ENCODE data around the gene TXNDC2. TPM values are rescaled to one million over a fixed set of nuclear protein-coding genes. Genes with fewer than 3 reads are reported as not detected.

The TXNDC2 gene
- total and polyA plus RNA-seq, 9 of the 15 experiments (the other 6 are each of a cell fraction or from before 2014, with no cell fraction given) = 1.2 to 4.9 (median 2.3) TPM

DNA sequence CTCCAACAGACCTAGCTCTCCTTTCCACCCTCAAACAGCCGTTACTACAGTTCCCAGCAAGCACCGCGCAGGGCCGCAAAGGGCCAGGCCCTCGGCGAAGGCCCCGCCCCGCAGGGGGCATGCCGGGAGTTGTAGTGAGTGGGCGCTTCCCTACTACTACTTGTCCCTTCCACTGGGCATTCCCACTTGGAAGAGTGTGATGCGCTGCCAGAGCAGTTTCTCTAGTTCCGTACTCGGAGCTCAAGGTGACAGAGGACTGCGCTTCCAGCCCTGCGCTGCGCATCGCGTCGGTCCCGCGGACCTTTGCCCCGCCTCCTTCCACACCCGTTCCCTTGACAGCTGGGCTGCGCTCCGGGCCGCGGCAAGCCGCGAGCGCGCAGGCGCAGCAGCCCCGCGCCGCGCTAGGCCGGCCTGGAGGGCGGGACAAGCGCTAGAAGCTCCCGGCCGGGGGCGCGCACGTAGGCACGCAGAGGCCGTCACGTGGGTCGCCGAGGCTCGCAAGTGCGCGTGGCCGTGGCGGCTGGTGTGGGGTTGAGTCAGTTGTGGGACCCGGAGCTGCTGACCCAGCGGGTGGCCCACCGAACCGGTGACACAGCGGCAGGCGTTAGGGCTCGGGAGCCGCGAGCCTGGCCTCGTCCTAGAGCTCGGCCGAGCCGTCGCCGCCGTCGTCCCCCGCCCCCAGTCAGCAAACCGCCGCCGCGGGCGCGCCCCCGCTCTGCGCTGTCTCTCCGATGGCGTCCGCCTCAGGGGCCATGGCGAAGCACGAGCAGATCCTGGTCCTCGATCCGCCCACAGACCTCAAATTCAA, 28.0 kb downstream of the TXNDC2 start, which contains the start of gene VAPA (continued):
- TF ChIP-seq MYBL2 (IDR thresholded peaks at IDR 0.05; ENCODE audit: low read depth) (no peak), MYBL2 (CRISPR knock-in tag; IDR thresholded peaks at IDR 0.05; ENCODE audit: borderline replicate concordance) (no peak), MBD2 (IDR thresholded peaks at IDR 0.05; ENCODE audit: borderline replicate concordance, low read depth) (peak; percentile 62), ASH1L (IDR thresholded peaks at IDR 0.05; ENCODE audit: borderline replicate concordance, low read depth, partially characterized antibody) (no peak), MYC (IDR thresholded peaks at IDR 0.05; ENCODE audit: low read depth, low read length) (peak; percentile 86), MYC (CRISPR knock-in tag; IDR thresholded peaks at IDR 0.05; ENCODE audit: borderline replicate concordance, low read depth) (no peak), MEF2A (IDR thresholded peaks at IDR 0.05; ENCODE audit: control insufficient read depth, low read depth, low read length) (no peak), HMG20B (CRISPR knock-in tag; IDR thresholded peaks at IDR 0.05) (no peak), NELFE (IDR thresholded peaks at IDR 0.05; ENCODE audit: insufficient read depth, insufficient read length) (no peak), TAF1 (IDR thresholded peaks at IDR 0.05; ENCODE audit: control insufficient read depth, extremely low read depth, insufficient read depth, low read length, severe bottlenecking) (peak; percentile 86), ILK (tag; IDR thresholded peaks at IDR 0.05; ENCODE audit: borderline replicate concordance, low read depth) (no peak), PML (IDR thresholded peaks at IDR 0.05; ENCODE audit: low read length) (peak; percentile 83; the same call in 1 of the 2 replicates), SMAD1 (IDR thresholded peaks at IDR 0.05; ENCODE audit: low read depth, low read length, partially characterized antibody) (peak; percentile 89), HLTF (IDR thresholded peaks at IDR 0.05) (no peak), ZNF586 (CRISPR knock-in tag; conservative IDR thresholded peaks at IDR 0.05) (no peak), SETDB1 (IDR thresholded peaks at IDR 0.05; ENCODE audit: low read length) (peak; percentile 96), TEAD2 (tag; IDR thresholded peaks at IDR 0.05) (no peak)
- TF ChIP-seq, protein P1, sequence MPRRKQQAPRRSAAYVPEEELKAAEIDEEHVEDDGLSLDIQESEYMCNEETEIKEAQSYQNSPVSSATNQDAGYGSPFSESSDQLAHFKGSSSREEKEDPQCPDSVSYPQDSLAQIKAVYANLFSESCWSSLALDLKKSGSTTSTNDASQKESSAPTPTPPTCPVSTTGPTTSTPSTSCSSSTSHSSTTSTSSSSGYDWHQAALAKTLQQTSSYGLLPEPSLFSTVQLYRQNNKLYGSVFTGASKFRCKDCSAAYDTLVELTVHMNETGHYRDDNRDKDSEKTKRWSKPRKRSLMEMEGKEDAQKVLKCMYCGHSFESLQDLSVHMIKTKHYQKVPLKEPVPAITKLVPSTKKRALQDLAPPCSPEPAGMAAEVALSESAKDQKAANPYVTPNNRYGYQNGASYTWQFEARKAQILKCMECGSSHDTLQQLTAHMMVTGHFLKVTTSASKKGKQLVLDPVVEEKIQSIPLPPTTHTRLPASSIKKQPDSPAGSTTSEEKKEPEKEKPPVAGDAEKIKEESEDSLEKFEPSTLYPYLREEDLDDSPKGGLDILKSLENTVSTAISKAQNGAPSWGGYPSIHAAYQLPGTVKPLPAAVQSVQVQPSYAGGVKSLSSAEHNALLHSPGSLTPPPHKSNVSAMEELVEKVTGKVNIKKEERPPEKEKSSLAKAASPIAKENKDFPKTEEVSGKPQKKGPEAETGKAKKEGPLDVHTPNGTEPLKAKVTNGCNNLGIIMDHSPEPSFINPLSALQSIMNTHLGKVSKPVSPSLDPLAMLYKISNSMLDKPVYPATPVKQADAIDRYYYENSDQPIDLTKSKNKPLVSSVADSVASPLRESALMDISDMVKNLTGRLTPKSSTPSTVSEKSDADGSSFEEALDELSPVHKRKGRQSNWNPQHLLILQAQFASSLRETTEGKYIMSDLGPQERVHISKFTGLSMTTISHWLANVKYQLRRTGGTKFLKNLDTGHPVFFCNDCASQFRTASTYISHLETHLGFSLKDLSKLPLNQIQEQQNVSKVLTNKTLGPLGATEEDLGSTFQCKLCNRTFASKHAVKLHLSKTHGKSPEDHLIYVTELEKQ (CRISPR knock-in tag; IDR thresholded peaks at IDR 0.05) = no peak
- TF ChIP-seq, protein P2, sequence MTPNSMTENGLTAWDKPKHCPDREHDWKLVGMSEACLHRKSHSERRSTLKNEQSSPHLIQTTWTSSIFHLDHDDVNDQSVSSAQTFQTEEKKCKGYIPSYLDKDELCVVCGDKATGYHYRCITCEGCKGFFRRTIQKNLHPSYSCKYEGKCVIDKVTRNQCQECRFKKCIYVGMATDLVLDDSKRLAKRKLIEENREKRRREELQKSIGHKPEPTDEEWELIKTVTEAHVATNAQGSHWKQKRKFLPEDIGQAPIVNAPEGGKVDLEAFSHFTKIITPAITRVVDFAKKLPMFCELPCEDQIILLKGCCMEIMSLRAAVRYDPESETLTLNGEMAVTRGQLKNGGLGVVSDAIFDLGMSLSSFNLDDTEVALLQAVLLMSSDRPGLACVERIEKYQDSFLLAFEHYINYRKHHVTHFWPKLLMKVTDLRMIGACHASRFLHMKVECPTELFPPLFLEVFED (CRISPR knock-in tag; conservative IDR thresholded peaks at IDR 0.05) = peak; percentile 53; the same call in 1 of the 2 replicates
- TF ChIP-seq, protein P3, sequence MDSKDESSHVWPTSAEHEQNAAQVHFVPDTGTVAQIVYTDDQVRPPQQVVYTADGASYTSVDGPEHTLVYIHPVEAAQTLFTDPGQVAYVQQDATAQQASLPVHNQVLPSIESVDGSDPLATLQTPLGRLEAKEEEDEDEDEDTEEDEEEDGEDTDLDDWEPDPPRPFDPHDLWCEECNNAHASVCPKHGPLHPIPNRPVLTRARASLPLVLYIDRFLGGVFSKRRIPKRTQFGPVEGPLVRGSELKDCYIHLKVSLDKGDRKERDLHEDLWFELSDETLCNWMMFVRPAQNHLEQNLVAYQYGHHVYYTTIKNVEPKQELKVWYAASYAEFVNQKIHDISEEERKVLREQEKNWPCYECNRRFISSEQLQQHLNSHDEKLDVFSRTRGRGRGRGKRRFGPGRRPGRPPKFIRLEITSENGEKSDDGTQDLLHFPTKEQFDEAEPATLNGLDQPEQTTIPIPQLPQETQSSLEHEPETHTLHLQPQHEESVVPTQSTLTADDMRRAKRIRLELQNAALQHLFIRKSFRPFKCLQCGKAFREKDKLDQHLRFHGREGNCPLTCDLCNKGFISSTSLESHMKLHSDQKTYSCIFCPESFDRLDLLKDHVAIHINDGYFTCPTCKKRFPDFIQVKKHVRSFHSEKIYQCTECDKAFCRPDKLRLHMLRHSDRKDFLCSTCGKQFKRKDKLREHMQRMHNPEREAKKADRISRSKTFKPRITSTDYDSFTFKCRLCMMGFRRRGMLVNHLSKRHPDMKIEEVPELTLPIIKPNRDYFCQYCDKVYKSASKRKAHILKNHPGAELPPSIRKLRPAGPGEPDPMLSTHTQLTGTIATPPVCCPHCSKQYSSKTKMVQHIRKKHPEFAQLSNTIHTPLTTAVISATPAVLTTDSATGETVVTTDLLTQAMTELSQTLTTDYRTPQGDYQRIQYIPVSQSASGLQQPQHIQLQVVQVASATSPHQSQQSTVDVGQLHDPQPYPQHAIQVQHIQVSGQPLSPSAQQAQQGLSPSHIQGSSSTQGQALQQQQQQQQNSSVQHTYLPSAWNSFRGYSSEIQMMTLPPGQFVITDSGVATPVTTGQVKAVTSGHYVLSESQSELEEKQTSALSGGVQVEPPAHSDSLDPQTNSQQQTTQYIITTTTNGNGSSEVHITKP (IDR thresholded peaks at IDR 0.05; ENCODE audit: partially characterized antibody) = no peak

All from K562 (cell line).